Measurements from ENCODE around the gene KIAA1614.

KIAA1614 gene

DNA sequence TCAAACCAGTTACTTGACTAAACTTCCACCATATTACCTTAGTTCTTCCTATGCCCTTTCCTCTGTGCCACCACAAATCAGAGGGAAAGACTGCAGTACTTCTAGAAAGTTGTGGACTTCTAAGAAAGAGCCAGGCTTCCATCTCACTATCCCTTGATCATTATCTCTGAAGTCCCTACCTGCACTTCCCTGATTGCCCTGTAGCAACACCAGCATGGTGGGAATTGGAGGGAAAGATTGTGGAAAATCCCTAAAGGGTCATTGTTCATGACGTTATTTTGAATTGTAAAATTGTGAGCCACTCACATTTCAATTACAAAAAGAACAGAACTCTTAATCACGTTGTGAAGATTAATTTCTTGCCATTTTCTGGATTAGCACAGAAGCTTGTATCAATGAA is 23.4 kb upstream of the KIAA1614 start:
- TF ChIP-seq TAF1 (IDR thresholded peaks at IDR 0.05; ENCODE audit: borderline replicate concordance, insufficient read depth, low read length) (no peak), FOXP2 (optimal IDR thresholded peaks at IDR 0.05; ENCODE audit: borderline replicate concordance, extremely low read depth, extremely low read length, insufficient read depth) (no peak), SIN3A (IDR thresholded peaks at IDR 0.05; ENCODE audit: borderline replicate concordance, insufficient read depth, low read length) (no peak), POLR2AphosphoS5 (IDR thresholded peaks at IDR 0.05; ENCODE audit: low read depth, low read length) (no peak)
- TF ChIP-seq, protein P1, sequence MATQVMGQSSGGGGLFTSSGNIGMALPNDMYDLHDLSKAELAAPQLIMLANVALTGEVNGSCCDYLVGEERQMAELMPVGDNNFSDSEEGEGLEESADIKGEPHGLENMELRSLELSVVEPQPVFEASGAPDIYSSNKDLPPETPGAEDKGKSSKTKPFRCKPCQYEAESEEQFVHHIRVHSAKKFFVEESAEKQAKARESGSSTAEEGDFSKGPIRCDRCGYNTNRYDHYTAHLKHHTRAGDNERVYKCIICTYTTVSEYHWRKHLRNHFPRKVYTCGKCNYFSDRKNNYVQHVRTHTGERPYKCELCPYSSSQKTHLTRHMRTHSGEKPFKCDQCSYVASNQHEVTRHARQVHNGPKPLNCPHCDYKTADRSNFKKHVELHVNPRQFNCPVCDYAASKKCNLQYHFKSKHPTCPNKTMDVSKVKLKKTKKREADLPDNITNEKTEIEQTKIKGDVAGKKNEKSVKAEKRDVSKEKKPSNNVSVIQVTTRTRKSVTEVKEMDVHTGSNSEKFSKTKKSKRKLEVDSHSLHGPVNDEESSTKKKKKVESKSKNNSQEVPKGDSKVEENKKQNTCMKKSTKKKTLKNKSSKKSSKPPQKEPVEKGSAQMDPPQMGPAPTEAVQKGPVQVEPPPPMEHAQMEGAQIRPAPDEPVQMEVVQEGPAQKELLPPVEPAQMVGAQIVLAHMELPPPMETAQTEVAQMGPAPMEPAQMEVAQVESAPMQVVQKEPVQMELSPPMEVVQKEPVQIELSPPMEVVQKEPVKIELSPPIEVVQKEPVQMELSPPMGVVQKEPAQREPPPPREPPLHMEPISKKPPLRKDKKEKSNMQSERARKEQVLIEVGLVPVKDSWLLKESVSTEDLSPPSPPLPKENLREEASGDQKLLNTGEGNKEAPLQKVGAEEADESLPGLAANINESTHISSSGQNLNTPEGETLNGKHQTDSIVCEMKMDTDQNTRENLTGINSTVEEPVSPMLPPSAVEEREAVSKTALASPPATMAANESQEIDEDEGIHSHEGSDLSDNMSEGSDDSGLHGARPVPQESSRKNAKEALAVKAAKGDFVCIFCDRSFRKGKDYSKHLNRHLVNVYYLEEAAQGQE (IDR thresholded peaks at IDR 0.05; ENCODE audit: insufficient read depth in 1 of 2, low read depth in 2 of 2, low read length in 2 of 2), result no peak

DNA sequence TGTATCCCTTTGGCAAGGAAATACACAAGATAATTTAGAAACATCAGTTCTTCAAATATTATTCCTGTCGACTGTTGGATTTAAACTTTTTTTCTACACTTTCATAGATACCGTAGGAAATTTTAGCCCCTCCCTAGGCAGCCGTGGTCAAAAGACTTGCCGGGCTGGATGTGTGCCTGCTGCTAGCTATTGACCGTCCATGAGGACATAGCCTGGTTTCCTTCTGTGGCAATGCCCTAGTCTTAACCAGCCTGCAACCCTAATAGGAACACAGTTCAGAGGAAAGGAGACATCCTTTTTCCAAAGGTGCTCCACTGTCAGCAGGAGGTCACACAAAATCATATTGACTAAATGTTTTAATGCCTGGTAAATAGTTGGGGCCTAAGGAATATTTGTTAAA is 20.4 kb upstream of the KIAA1614 start:
- TF ChIP-seq, protein P1 (IDR thresholded peaks at IDR 0.05; ENCODE audit: insufficient read depth in 1 of 2, low read depth in 2 of 2, low read length in 2 of 2), result no peak
- no peak for TF ChIP-seq POLR2AphosphoS5 (IDR thresholded peaks at IDR 0.05; ENCODE audit: low read depth, low read length)

DNA sequence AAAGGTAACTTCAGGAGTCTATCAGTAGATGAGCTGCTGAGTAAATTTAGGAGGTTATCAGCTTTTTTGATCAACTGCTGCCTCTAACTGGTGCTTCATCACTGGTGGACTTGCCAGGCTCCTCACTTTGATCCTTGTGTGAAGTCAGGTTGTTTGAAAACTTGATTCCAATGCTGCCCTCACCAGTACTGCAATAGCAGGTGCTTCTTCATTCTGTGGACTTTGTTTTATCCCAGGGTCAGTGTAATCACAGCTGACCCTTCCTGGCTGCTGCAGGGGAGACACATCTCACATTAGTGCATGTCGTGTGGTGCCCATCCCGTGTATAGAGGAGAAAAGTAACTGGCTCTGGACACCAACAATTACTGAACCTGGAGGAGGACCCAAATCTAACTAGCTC is 20.0 kb upstream of the KIAA1614 start:
- TF ChIP-seq FOXP2 (optimal IDR thresholded peaks at IDR 0.05; ENCODE audit: borderline replicate concordance, extremely low read depth, extremely low read length, insufficient read depth), result no peak
- no peak for TF ChIP-seq SIN3A (IDR thresholded peaks at IDR 0.05; ENCODE audit: borderline replicate concordance, insufficient read depth, low read length)
- TF ChIP-seq, protein P1 (IDR thresholded peaks at IDR 0.05; ENCODE audit: insufficient read depth in 1 of 2, low read depth in 2 of 2, low read length in 2 of 2), result no peak
- no peak for TF ChIP-seq POLR2AphosphoS5 (IDR thresholded peaks at IDR 0.05; ENCODE audit: low read depth, low read length)
- TF ChIP-seq TAF1 (IDR thresholded peaks at IDR 0.05; ENCODE audit: borderline replicate concordance, insufficient read depth, low read length), result no peak

DNA sequence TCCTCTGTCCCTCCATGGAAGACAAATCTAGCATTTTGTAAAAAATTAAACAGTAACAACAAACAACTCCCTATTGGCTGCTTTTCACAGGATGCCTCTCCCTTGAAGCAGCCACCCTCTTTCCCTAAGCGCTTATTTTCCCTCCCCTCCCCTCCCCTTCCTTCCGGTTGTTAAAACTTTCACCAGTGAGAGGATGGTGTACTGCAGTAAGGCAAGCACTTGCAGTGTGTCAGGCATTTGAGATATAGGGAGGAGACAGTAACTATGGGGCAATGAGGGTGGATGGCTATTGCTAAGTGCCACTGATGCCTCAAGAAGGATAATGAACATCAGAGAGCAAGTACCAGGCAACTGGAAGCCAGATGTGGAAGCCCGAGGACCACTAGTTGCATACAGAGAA is 19.1 kb upstream of the KIAA1614 start:
- TF ChIP-seq, protein P1 (IDR thresholded peaks at IDR 0.05; ENCODE audit: insufficient read depth in 1 of 2, low read depth in 2 of 2, low read length in 2 of 2), result no peak
- TF ChIP-seq TAF1 (IDR thresholded peaks at IDR 0.05; ENCODE audit: borderline replicate concordance, insufficient read depth, low read length) (no peak), SIN3A (IDR thresholded peaks at IDR 0.05; ENCODE audit: borderline replicate concordance, insufficient read depth, low read length) (no peak), FOXP2 (optimal IDR thresholded peaks at IDR 0.05; ENCODE audit: borderline replicate concordance, extremely low read depth, extremely low read length, insufficient read depth) (no peak), POLR2AphosphoS5 (IDR thresholded peaks at IDR 0.05; ENCODE audit: low read depth, low read length) (no peak)

DNA sequence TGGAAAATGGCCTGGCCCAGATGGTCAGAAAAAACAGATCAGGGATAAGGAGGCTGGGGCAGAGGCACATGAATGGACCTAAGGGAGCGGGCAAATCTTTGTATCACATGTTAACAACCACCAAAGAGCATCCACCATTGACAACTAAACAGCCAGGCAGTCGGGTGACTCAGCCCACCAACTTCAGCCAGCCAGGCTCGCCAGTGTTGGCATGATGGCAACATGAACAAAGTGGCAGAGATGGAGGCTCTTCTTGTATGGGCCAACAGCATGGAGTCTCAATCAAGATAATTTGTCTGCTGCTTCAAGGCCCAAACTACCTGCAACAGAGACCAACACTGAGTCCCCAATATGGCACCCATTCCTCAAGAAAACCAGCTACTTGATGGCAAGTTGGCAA is 16.5 kb upstream of the KIAA1614 start:
- TF ChIP-seq FOXP2 (optimal IDR thresholded peaks at IDR 0.05; ENCODE audit: borderline replicate concordance, extremely low read depth, extremely low read length, insufficient read depth) (no peak), TAF1 (IDR thresholded peaks at IDR 0.05; ENCODE audit: borderline replicate concordance, insufficient read depth, low read length) (no peak), POLR2AphosphoS5 (IDR thresholded peaks at IDR 0.05; ENCODE audit: low read depth, low read length) (no peak), SIN3A (IDR thresholded peaks at IDR 0.05; ENCODE audit: borderline replicate concordance, insufficient read depth, low read length) (no peak)
- TF ChIP-seq, protein P1 (IDR thresholded peaks at IDR 0.05; ENCODE audit: insufficient read depth in 1 of 2, low read depth in 2 of 2, low read length in 2 of 2), result no peak

Data from PFSK-1 (cell line).